ENCODE measurements around the gene TGM1. TPM values are rescaled to one million over a fixed set of nuclear protein-coding genes. Genes with fewer than 3 reads are reported as not detected.

Gene TGM1
- total and polyA plus RNA-seq, 2 experiments from 2014 or later, result 0.33 to 1.5 TPM

DNA sequence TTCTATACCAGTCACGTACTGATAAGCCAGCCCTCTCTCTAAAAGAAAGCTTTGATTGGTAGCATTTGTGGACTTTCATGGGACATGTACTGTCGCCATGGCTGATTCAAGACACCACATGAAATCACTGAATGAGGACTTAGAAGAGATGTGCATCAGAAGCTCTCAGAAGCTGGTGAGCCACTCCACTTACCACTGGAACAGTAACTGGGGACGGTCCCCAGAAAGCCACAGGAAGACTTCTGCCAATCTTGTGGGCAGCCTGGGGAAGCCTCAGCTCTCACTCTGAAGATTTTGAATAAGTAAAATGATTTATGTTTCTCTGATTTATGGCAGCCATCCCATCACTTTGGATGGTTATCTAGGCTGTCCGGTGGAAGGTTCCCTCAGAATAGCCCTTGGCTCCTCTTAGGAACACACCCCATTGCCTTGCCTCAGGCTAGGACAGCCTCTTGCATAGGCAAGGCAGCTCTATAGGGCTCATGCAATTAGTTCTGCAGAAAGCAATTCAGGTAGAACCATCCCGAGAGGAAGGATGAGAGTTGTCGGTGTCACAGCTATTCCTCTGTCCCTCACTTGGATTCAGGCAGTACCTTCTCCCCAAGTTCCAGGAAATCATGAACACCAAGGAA is 26.8 kb upstream of the TGM1 start:
- DNase-seq (ENCODE audit: low spot score), result no peak
- TF ChIP-seq, protein P1, sequence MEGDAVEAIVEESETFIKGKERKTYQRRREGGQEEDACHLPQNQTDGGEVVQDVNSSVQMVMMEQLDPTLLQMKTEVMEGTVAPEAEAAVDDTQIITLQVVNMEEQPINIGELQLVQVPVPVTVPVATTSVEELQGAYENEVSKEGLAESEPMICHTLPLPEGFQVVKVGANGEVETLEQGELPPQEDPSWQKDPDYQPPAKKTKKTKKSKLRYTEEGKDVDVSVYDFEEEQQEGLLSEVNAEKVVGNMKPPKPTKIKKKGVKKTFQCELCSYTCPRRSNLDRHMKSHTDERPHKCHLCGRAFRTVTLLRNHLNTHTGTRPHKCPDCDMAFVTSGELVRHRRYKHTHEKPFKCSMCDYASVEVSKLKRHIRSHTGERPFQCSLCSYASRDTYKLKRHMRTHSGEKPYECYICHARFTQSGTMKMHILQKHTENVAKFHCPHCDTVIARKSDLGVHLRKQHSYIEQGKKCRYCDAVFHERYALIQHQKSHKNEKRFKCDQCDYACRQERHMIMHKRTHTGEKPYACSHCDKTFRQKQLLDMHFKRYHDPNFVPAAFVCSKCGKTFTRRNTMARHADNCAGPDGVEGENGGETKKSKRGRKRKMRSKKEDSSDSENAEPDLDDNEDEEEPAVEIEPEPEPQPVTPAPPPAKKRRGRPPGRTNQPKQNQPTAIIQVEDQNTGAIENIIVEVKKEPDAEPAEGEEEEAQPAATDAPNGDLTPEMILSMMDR (IDR thresholded peaks at IDR 0.05; ENCODE audit: poor library complexity), result no peak
- TF ChIP-seq EZH2phosphoT487 (IDR thresholded peaks at IDR 0.05; ENCODE audit: low read depth, severe bottlenecking, unreplicated experiment) (no peak), EZH2 (IDR thresholded peaks at IDR 0.05; ENCODE audit: borderline replicate concordance) (no peak)
- Histone ChIP-seq H2AFZ (no peak overlapping the region), H3K4me3 (no peak overlapping the region), H3K9me3 (ENCODE audit: low read depth) (no peaks in the 10 kb centered on the region), H3K4me1 (ENCODE audit: insufficient read depth) (no peaks in the 10 kb centered on the region), H3K4me2 (no peak overlapping the region), H3K36me3 (replicated peaks; ENCODE audit: insufficient read depth, low read depth) (no peaks in the 10 kb centered on the region), H4K20me1 (ENCODE audit: insufficient read depth, poor library complexity, severe bottlenecking) (no peaks in the 10 kb centered on the region), H3K79me2 (no peaks in the 10 kb centered on the region), H3K27ac (no peak overlapping the region), H3K27me3 (no peaks in the 10 kb centered on the region), H3K9me2 (replicated peaks; ENCODE audit: insufficient read depth) (no peaks in the 10 kb centered on the region)
- 94% methylated on average over 6 of the region's 6 CpGs for WGBS (ENCODE audit: low lambda C conversion rate, missing lambda C conversion rate)

DNA sequence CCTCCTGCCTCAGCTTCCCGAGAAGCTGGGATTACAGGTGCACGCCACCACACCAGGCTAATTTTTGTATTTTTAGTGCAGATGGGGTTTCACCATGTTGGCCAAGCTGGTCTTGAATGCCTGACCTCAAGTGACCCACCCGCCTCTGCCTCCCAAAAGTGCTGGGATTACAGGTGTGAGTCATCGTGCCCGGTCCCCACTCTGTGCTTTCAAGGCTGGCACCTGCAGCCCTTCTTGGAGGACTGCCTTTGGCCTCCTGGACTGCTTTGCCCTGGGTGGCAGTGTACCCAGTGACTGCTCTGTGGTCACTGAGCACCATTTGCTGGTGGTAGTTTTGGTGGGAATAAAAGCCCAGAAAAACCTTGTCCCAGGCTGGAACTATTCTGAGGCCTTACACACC is 24.0 kb upstream of the TGM1 start:
- TF ChIP-seq EZH2 (IDR thresholded peaks at IDR 0.05; ENCODE audit: borderline replicate concordance), result no peak
- Histone ChIP-seq H3K4me3 (no peak overlapping the region), H3K4me2 (no peak overlapping the region), H3K79me2 (no peaks in the 10 kb centered on the region), H3K36me3 (replicated peaks; ENCODE audit: insufficient read depth, low read depth) (no peaks in the 10 kb centered on the region), H3K9me2 (replicated peaks; ENCODE audit: insufficient read depth) (no peaks in the 10 kb centered on the region), H3K9me3 (ENCODE audit: low read depth) (no peaks in the 10 kb centered on the region), H2AFZ (no peak overlapping the region), H3K27ac (no peak overlapping the region), H3K4me1 (ENCODE audit: insufficient read depth) (no peaks in the 10 kb centered on the region), H4K20me1 (ENCODE audit: insufficient read depth, poor library complexity, severe bottlenecking) (no peaks in the 10 kb centered on the region), H3K27me3 (no peaks in the 10 kb centered on the region)
- WGBS (ENCODE audit: low lambda C conversion rate, missing lambda C conversion rate), result 95% methylated on average over 5 of the region's 5 CpGs
- no peak for DNase-seq (ENCODE audit: low spot score)

DNA sequence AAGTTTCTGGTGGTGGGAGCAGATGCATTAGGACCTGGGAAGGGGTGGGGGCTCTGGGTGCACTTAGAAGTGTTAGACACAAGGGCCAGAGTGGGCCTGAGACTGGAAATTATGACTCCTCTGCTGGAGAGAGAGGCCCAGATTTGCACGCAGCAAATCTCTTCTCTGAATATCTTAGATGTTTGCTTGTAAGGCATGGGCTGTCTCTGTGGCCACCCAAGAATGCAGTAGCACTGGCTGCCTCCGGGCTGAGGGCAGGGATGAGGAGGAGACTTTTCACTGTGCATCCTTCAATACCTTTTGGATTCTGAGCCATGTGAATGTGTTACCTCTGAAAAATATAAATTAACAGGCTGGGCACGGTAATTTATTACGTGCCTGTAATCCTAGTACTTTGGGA is 22.4 kb upstream of the TGM1 start:
- Histone ChIP-seq H3K27ac (no peak overlapping the region), H3K36me3 (replicated peaks; ENCODE audit: insufficient read depth, low read depth) (no peaks in the 10 kb centered on the region), H3K79me2 (no peaks in the 10 kb centered on the region), H3K4me1 (ENCODE audit: insufficient read depth) (no peaks in the 10 kb centered on the region), H4K20me1 (ENCODE audit: insufficient read depth, poor library complexity, severe bottlenecking) (no peaks in the 10 kb centered on the region), H3K9me3 (ENCODE audit: low read depth) (no peaks in the 10 kb centered on the region), H3K27me3 (no peaks in the 10 kb centered on the region), H2AFZ (no peak overlapping the region), H3K4me3 (no peak overlapping the region), H3K9me2 (replicated peaks; ENCODE audit: insufficient read depth) (no peaks in the 10 kb centered on the region), H3K4me2 (no peak overlapping the region)
- 75% methylated on average over 4 of the region's 4 CpGs for WGBS (ENCODE audit: low lambda C conversion rate, missing lambda C conversion rate)
- DNase-seq (ENCODE audit: low spot score), result no peak
- TF ChIP-seq, protein P1 (IDR thresholded peaks at IDR 0.05; ENCODE audit: poor library complexity), result no peak
- no peak for TF ChIP-seq EZH2phosphoT487 (IDR thresholded peaks at IDR 0.05; ENCODE audit: low read depth, severe bottlenecking, unreplicated experiment)

DNA sequence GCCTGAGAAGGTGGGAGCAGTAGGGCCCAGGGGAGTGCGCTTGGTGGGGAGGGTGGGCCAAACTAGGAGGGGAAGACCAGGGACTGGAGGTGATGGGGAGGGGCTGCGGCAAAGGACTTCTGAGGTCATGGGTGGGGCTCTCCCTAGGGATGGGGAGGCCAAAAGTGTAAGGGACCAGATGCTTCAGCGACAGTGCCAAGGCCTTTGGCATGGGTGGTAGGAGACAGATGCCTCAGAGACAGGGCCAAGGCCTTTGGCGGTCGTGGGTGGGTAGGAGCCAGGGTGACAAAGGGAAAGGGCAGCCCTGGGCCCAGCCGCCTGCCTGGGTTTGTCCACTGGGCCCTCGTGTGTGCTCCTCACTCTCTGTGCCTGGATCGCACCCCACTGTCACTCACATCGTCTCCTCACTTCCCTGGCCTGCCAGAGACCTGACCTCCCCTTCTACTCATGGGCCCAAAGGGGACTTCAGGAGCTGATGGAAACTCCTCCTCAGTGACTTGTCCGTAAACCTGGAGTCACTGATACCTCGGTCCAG is 21.6 kb upstream of the TGM1 start:
- Histone ChIP-seq H3K79me2 (no peaks in the 10 kb centered on the region), H2AFZ (no peak overlapping the region), H3K27me3 (no peaks in the 10 kb centered on the region), H3K4me2 (no peak overlapping the region), H3K9me2 (replicated peaks; ENCODE audit: insufficient read depth) (no peaks in the 10 kb centered on the region), H3K4me1 (ENCODE audit: insufficient read depth) (no peaks in the 10 kb centered on the region), H3K9me3 (ENCODE audit: low read depth) (no peaks in the 10 kb centered on the region), H3K4me3 (no peak overlapping the region), H4K20me1 (ENCODE audit: insufficient read depth, poor library complexity, severe bottlenecking) (no peaks in the 10 kb centered on the region), H3K27ac (no peak overlapping the region), H3K36me3 (replicated peaks; ENCODE audit: insufficient read depth, low read depth) (no peaks in the 10 kb centered on the region)
- no peak for DNase-seq (ENCODE audit: low spot score)
- TF ChIP-seq, protein P1 (IDR thresholded peaks at IDR 0.05; ENCODE audit: poor library complexity), result no peak
- TF ChIP-seq EZH2 (IDR thresholded peaks at IDR 0.05; ENCODE audit: borderline replicate concordance), result no peak
- no peak for TF ChIP-seq EZH2phosphoT487 (IDR thresholded peaks at IDR 0.05; ENCODE audit: low read depth, severe bottlenecking, unreplicated experiment)
- WGBS (ENCODE audit: low lambda C conversion rate, missing lambda C conversion rate), result 93% methylated on average over 11 of the region's 11 CpGs

Measured in hepatocyte (in vitro differentiated cells).